NK-92 (cell line): ENCODE measurements around the gene PIGQ.

Source experiments
- DNase-seq: peaks from one replicate; lab custom pipeline; 2025; ENCODE audit not compliant: unreplicated experiment; lab: John Stamatoyannopoulos, UW

Gene PIGQ

DNA sequence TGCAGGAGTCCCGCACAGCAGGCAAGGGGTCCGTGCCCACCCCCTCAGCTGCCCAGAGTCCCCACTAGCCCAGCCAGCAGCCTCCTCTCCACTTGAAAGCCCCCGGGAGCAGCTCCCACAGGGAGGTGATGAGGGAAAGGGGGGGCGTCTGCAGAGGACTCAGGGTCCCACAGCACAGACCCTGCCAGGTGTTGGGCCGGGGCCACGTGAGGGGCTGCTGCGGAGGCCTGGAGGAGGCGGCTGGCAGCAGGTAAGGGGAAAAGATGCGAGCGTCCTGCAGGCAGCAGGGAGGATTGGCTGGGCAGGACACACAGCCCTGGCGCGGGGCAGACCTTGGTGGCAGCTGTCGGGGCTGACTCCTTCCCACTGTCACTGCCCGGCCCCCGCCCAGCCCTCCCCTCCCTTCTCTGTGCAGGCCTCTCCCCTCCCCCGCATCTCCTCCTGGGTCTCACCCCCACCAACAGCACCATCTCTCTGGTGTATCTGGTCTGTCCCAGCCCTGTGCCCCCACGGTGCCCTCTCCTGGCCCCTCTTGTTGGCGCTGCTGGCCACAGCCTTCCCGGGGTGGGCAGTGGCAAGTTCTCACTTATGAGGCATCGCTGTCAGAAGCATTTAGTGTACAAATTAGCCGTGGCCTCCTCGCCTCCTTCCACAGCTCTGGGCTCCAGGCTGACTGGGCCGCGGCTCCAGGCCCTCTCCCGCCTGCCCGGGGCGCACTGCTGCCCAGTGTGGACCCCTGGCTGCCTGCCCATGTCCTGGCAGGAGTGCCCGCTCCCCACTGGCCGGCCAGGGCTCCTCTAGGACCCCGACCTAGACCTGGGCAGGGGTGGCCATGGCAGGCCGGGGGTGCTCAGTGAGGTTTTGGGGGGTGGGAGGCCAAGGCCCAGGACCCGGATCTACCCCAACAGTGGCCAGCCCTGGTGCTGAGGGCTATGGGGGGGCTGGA, 14.0 kb upstream of the PIGQ start:
- no peak for DNase-seq

- DNase-seq = no peak
Observed at GRCh38 chr16:556474-557173, 13.1 kb upstream of the PIGQ start.

DNA sequence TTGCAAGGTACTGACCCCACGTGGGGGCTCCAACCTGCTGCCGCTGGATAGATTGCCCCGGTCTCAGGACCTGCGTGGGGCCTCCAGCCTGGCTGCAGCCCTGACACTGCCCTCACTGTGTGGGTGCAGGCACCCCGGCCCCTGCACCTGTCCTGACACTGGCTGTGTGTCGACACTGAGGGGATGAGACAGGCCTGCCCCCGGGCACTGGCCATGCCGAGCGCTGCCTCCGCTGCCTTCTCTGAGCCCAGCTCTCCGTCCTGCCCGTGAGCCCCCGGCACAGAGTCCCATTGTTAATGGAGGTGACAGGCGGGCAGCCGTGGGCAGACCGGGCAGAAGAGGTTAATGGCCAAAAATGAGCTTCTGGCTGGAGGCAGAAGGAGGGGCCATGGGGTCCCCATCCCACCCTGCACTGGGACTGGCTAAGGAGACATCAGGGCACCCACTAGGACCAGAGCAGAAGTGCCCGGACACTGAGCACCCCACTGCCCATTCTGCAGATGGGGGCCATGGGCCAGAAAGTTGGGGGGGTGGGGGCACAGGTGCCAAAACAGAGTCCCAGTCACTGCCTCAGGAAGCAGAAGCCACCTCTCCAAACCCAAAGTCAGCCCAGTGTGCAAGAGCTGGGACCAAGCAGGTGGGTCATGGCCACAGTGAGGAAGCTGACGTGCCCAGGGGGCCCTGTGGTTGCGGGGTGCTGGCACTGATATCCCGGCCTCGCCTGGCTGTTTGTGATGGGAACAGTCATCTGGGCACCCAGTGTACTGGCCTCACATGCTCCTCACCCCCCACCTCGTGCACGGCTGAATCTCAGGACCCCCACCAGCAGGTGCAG, 12.1 kb upstream of the PIGQ start:
- DNase-seq = no peak

GRCh38 chr16:558298-559020, 11.3 kb upstream of the PIGQ start:
- no peak for DNase-seq

DNA sequence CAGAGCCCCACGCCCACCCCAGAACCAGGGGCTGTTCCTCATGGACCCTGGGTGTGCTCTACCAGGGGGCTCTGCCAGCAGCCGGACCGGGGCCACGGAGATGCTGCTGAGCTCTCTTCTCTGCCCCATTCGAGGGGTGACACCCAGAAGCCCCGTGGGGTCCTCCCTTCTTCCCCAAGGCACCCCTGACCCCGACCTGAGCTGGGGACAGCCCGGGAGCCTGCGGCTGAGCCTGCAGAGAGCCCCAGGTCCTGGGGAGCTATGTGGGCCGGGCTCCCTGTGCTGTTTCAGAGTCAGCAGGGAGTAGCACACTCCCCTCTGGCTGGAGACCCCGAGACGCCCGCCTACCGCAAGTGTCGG, 10.8 kb upstream of the PIGQ start:
- DNase-seq = no peak

DNA sequence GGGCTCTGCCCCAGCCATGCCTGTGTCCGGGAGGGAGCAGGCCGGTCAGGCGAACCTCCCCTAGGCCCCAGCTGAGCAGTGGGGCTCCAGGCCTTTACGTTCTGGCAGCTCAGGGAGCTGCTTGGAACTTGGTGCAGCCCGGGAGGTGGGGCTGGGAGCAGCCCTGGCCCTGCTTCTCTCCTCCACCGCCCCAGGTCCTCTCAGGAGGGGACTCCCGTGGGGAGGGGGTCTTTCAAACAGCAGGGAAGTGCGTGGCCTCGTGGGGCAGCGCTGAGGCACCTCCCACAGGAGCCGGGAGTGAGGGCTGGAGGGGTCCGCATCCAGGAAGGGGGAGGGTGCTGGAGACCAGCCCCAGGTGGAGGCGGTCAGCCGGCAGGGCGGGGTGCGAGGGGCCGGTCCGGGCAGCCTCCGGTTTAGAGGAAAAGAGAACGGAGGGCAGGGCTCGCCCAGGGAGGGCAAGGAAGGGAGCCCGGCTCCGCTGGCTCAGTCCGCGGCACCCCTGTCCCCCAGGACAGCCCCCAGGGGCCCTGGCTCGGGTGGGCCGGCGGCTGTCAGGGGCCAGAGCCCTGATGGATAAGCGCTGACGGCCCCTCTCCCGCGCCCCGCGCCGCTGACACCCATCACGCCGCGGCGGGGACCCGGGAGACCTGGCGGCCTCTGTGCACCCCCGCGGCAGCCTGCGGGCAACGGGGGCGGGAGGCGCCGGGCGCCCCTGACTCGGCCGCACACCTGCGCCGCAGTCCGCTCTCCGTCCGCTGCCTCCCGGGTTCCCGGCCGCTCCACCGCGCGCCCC, 10.2 kb upstream of the PIGQ start:
- no peak for DNase-seq

DNA sequence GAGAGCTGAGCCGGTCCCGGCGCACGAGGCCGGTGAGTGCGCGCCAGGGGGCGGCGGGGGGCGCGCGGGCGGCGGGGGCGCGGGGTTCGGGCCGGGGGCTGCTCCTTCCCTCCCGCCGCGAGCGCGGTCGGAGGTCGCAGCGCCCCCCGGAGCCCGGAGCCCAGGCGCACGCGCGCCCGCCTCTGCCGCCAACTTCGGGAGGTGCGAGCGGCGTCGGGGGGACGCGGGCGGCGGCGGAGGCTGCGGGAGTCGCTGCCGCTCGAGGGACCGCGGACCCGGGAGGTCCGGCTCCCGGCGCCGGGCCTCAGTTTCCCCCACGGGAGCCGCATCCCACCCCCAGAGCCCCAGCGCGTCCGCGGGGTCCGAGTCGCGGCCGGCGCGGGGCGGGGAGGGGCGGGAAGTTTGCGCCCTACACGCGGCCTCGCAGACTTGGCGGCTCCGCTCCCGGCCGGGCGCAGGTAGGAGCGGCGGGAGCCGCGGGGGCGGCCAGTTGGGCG, 9.5 kb upstream of the PIGQ start, which contains the start of gene PRR35:
Gene PRR35 (plus strand): TSS at position 191 of the 497 bp plus-strand sequence. CDS start 2,901 bp downstream, outside the sequence.
- no peak for DNase-seq

- DNase-seq = no peak
Observed at GRCh38 chr16:560701-561412, 8.9 kb upstream of the PIGQ start.

- no peak for DNase-seq
Observed at GRCh38 chr16:561413-561794, 8.4 kb upstream of the PIGQ start.

GRCh38 chr16:561957-562938, 7.5 kb upstream of the PIGQ start:
- no peak for DNase-seq

GRCh38 chr16:563072-563644, 6.6 kb upstream of the PIGQ start:
- DNase-seq = no peak

DNA sequence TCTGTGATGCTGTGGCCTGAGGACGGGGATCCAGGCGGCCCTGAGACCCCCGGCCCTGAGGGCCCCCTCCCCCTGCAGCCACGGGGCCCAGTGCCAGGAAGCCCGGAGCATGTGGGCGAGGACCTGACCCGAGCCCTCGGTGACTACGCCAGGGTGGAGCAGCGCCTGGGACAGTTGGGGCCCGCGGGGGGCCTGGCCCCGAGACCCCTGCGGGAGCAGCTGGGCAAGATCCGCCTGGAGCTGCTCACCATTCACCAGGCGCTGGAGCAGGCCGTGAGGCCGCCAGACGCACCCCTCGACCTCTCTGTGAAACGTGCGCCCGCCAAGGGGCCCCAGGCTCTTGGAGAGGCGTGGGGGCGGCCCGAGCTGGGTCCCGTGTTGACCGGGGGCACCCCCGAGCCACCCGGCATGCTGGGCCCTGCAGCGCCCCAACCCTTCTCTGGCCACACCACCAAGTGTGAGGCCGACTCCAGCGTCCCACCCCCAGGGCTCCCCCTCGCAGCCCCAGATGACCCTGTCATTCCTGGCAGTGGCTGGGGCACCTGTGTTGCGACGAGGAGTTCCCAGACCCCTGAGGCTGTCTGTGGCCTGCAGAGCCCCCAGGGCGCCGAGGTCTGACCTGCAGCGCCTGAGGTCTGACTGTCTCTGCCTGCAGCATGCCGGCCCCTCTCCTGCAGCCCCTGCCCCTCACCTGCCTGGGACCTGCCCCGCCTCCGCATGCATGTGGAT, 4.9 kb upstream of the PIGQ start:
- no peak for DNase-seq

DNA sequence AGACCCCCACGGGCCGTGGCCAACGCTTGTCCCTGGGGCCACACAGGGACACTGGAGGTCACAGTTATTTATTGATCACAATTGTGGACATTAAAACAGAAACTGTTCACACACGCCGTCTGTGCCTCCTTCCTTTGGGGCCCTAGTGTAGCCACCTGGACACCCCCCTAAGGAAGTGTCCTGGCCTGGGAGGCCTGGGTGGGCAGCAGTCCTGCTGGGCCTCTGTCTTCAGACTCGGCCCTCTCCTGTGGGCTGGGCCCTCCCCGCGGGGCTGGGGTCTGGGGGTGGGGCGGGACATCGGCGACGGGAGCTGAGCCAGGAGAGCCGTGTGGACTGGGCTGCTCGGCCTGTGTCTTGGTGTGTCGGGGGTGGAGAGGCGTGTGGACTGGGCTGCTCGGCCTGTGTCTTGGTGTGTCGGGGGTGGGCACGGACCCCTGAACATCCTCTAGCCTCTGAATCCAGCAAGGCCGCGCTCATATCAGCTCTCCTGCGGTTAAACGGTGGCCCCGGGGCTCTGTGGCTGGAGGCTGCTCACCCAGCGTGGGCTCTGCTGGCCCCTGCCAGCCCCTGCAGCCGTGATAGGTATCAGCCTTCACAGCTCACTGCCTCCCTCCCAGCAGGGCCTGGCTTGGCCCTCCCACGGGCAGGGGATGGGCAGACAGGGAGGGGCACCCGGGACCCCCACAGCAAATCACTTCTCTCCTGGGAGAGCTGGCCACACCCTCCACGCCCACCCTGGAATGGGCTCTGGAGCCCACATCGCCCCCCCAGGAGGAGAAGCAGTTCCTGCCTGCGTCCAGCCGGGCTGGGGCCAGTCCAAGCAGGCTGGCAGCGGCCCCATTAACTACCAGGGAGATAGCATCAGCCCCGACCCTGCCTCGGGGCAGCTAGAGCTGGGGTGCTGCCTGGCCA, 4.1 kb upstream of the PIGQ start:
- no peak for DNase-seq

DNA sequence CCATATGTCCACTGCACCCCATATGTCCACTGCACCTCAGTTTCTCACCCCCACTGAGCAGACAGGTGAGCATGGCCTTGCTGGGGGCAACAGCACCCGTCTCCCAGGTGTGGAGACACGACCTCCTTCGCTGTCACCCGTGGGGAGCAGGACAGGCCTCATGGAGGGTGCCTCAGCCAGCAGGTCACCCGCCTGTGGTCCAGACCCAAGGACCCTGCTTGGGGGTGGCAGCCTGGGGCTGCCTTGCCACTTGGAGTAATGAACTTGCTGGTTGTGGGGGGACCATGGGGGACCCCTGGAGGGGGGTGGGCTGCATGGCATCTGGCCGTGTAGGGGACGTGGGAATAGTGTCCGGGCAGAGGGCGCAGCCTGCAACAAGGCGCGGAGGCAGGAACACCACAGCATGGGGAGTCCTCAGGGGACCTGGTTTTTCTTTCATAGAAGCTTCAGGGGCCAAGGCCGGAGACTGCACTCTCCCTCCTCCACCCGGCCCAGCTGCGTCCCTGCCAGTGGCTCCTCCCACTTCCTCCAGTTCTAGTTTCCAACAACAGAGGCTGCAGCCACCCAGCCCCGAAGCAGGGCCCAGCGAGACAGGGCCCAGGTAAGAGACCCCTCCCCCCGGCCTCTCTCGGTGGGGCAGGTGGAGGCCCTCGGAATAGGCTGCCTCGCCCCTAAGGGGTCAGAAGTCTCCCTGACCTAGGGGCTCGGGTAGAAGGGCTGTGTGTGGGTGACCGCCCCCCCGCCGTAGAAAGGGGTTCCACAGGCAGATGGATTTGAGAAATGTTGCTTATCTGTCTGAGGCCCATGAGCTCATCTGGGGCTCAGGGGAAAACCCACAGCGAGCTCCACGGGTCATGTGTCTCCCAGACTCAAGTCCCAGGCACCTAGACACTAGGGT, 3.0 kb upstream of the PIGQ start, which contains the start of gene NHLRC4:
Gene NHLRC4 (plus strand): TSS at position 531 of the 898 bp plus-strand sequence. CDS start 1,043 bp downstream, outside the sequence.
- no peak for DNase-seq
